Coronary artery (tissue), 2 donors: ENCODE results near the gene MFAP3L.

ENCODE experiments used
- DNase-seq: peaks from one replicate; pipeline ENCODE4 v3.0.0-alpha.2; 2017; ENCODE audit warnings: low spot score
- H3K27ac ChIP-seq, 2 donors: fragments of 200-600 bp; sonication (generic); one replicate each; pipeline ENCODE4 v1.5.1; 2016 to 2019
- H3K4me3 ChIP-seq: fragments of 200-600 bp; sonication (generic); 2 replicates; pipeline ENCODE4 v1.5.1; 2016; ENCODE audit warnings: mild to moderate bottlenecking, moderate library complexity
- CTCF ChIP-seq: fragments of 200-600 bp; sonication (generic); IDR thresholded peaks from one replicate; pipeline ENCODE4 v1.5.1; 2019; ENCODE audit warnings: antibody characterized with exemption

The MFAP3L gene

DNA sequence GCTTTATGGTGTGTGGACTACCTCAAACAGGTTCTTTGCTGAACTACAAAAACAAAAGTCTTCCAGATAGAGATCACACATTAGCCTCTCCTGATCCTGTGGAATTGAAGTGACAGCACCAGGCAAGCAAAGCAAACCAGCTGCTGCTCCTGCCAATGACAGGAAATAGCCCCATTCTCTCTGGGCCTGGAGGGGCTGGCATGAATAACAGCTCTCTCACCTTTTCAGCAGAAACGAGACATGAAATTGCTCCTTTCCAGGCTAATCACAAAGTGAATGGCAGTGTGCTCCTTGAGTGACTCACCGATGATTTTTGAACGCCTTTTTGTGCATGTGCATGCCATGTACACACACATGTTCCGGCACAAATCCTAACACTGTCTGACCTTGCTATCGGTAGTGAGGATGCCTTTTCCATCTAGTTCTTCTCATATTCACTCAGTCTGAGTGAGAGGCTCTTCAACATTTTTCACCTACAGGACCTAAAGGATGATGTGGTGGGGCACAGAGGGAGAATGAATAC is 24.4 kb downstream of the MFAP3L start:
- no peak overlapping the region for H3K27ac ChIP-seq
- TF ChIP-seq CTCF: no peak
- H3K4me3 ChIP-seq: no peak overlapping the region
- DNase-seq: no peak

DNA sequence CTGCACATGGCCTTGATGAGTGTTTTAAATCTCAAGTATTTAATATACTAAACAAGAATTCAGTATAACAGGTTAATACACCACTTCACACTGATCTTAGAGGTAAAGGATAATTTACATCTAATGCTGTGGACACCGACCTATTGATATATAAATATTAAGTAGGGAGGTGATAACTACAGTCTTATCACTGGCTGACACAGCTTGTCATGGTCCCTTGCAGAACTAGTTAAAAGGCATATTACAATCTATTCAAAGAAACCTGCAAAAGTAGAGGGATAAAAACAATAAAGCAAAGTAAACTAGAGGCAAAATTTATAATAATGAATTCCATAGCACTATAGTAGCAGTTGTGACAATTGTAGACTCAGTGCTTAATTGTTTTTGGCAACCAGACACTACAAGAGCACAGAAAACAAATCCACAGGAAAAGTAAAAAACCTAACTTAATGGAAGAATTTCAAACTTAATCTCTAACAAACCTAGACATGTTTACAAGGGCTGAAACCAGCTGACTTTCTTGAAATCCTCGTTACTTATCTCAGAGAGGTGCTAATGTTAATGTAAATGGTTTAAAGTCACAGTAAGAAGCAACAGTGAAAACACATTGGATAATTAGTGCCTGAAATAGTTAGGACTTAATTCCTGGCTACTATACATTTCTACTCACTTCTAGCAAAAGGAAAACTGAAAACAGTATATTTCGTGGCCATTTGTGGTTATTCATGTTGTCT is 25.0 kb downstream of the MFAP3L start:
- Histone ChIP-seq H3K27ac (no peak overlapping the region), H3K4me3 (no peak overlapping the region)
- TF ChIP-seq CTCF: no peak
- DNase-seq: no peak

GRCh38 chr4:169999923-170000322 is 26.3 kb downstream of the MFAP3L start:
- DNase-seq: no peak
- no peak for TF ChIP-seq CTCF
- H3K27ac ChIP-seq: no peak overlapping the region
- H3K4me3 ChIP-seq: no peak overlapping the region

DNA sequence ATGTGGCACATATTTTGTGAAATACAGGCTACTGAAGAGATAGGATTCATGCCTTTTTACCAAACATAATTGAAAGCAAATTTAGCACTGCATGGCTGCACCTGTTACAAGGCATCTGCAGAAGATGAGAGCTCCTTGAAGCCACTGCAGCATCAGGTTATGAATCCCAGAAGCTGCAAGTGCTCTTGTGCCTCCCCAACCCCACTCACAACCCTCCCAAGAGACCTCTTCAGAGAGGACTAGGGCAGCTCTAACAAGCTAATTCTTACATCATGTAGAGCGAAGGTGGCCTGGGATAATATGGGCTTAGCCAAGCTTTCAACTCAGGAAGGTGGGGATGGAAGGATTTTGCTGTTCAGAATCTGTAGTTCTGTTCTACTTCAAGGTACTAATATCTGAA is 27.2 kb downstream of the MFAP3L start:
- no peak for TF ChIP-seq CTCF
- H3K27ac ChIP-seq: no peak overlapping the region
- no peak overlapping the region for H3K4me3 ChIP-seq
- DNase-seq: no peak

DNA sequence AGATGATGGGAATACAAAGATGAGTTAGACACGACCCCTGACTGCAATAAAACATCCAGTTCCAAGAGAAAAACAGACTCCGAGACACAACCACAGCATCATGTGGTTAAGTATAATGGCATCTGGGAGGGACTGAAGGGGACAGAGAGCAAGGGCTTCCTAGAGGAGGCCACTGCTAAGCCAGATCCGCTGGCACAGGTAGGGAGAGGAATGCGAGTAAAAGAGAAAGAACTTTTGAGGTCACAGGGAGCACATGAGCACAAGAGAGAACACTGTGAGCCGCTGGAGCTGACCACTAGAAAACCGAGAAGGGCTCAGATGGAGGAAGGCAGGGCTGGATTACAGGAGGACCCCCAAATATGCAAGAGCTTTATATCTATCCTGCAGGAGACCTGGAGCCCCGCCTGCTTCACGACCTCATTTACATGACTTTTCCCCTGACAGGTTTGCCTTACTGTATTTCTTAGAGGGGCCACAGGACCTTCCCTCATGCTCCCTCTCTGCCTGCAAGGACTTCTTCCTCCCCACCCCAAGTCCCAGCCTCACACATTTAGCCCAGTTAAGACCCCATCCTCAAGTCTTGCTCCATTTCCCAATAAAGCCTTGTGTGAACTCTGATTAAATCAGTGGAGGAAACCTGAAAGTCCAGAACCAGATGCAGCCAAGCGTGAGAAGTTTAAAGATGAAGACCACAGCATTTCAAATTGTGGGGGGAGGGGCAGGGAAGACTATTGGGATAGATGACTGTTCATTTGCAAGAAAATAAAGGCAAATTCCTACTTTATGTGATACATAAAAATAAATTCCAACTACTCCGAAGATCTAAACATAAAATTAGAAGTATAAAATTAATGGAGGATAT is 29.6 kb downstream of the MFAP3L start:
- TF ChIP-seq CTCF: no peak
- Histone ChIP-seq H3K4me3 (no peak overlapping the region), H3K27ac (no peak overlapping the region)
- DNase-seq: no peak

GRCh38 chr4:169993531-169993930 is 32.7 kb downstream of the MFAP3L start:
- Histone ChIP-seq H3K4me3 (no peak overlapping the region), H3K27ac (no peak overlapping the region)
- no peak for TF ChIP-seq CTCF
- no peak for DNase-seq
